ENCODE data around the gene SLC31A1.

GRCh38 chr9:113176803-113177202, 44.5 kb upstream of the SLC31A1 start:
- no peak for TF ChIP-seq CTCF (IDR thresholded peaks at IDR 0.05)
- TF ChIP-seq POLR2AphosphoS5 (IDR thresholded peaks at IDR 0.05; ENCODE audit: low read depth, low read length): no peak
- no peak for TF ChIP-seq TCF7L2 (IDR thresholded peaks at IDR 0.05; ENCODE audit: low read depth, low read length)
- TF ChIP-seq, protein P1, sequence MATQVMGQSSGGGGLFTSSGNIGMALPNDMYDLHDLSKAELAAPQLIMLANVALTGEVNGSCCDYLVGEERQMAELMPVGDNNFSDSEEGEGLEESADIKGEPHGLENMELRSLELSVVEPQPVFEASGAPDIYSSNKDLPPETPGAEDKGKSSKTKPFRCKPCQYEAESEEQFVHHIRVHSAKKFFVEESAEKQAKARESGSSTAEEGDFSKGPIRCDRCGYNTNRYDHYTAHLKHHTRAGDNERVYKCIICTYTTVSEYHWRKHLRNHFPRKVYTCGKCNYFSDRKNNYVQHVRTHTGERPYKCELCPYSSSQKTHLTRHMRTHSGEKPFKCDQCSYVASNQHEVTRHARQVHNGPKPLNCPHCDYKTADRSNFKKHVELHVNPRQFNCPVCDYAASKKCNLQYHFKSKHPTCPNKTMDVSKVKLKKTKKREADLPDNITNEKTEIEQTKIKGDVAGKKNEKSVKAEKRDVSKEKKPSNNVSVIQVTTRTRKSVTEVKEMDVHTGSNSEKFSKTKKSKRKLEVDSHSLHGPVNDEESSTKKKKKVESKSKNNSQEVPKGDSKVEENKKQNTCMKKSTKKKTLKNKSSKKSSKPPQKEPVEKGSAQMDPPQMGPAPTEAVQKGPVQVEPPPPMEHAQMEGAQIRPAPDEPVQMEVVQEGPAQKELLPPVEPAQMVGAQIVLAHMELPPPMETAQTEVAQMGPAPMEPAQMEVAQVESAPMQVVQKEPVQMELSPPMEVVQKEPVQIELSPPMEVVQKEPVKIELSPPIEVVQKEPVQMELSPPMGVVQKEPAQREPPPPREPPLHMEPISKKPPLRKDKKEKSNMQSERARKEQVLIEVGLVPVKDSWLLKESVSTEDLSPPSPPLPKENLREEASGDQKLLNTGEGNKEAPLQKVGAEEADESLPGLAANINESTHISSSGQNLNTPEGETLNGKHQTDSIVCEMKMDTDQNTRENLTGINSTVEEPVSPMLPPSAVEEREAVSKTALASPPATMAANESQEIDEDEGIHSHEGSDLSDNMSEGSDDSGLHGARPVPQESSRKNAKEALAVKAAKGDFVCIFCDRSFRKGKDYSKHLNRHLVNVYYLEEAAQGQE (IDR thresholded peaks at IDR 0.05; ENCODE audit: insufficient read depth in 1 of 2, low read depth in 2 of 2, low read length in 1 of 2): no peak

Measured in Panc1 (cell line).